HCT116 (cell line): Measurements from ENCODE around the gene TARBP1. TPM values are rescaled to one million over a fixed set of nuclear protein-coding genes. Genes with fewer than 3 reads are reported as not detected.
A peak's percentile ranks its signal among the peaks of the same experiment; 100 is the strongest.

Experiments used
- ATAC-seq: fragments of 200-7000 bp; cut with Tn5 transposase; 2 replicates; pipeline ENCODE4 v1.9.1; 2020; ENCODE audit warnings: mild to moderate bottlenecking, moderate library complexity
- BruUV-seq: library from RNA; stranded (reverse); fragments of 400-500 nt; replicated peaks from 2 replicates; lab custom pipeline; 2021; lab: Mats Ljungman, UMichigan
- CTCF ChIA-PET: fragments of 300-600 bp; sonication (Branson Sonifier 250); formaldehyde crosslinking; loops from one replicate; lab custom pipeline; 2021; ENCODE audit warnings: antibody characterized with exemption; lab: Charles Lee
- POLR2A ChIA-PET: fragments of 300-600, 350-600 bp; sonication (Branson Sonifier 250); formaldehyde crosslinking; loops from one replicate; lab custom pipeline; 2021; ENCODE audit warnings: antibody characterized with exemption; lab: Charles Lee
- RAD21 ChIA-PET, 2 experiments: fragments of 300-600 bp; sonication (Branson Sonifier 250); formaldehyde crosslinking; loops; one replicate each; lab custom pipeline; 2023; ENCODE audit warnings: low total read pairs in 2 of 2; ENCODE audit not compliant: uncharacterized antibody in 2 of 2, unreplicated experiment in 2 of 2, low non-redundant PET in 1 of 2; lab: Charles Lee
- DNase-seq: peaks from one replicate; pipeline ENCODE4 v3.0.0-alpha.2; 2010; ENCODE audit warnings: low read depth, low spot score
- H2AFZ ChIP-seq: fragments of 200-600 bp; shearing (Covaris generic), sonication (generic); 2 replicates; pipeline ENCODE4 v1.6.1; 2017; ENCODE audit warnings: low read depth, mixed run types, mixed read lengths, antibody characterized with exemption, low read length; ENCODE audit not compliant: poor library complexity, severe bottlenecking
- H3K27ac ChIP-seq: 2 replicates; pipeline ENCODE4 v1.5.1; 2012; ENCODE audit warnings: low read depth, low read length
- H3K27me3 ChIP-seq: fragments of 200-600 bp; sonication (generic); 2 replicates; pipeline ENCODE4 v1.6.1; 2016; ENCODE audit warnings: mixed run types, low read length, mixed read lengths; ENCODE audit not compliant: insufficient read depth
- H3K36me3 ChIP-seq, 2 experiments: fragments of 200-500 bp in 1 of 2; fragments of 200-600 bp in 1 of 2; sonication (Bioruptor generic) in 1 of 2; sonication (generic) in 1 of 2; 2 replicates each; pipeline versions ENCODE4 v1.5.1 to v1.6.1; 2014 to 2016; ENCODE audit warnings: low read length in 2 of 2, inconsistent platforms in 1 of 2, mixed read lengths in 1 of 2, mixed run types in 1 of 2; ENCODE audit not compliant: insufficient read depth in 2 of 2, control insufficient read depth in 1 of 2
- H3K4me1 ChIP-seq, 2 experiments: fragments of 200-600 bp in 1 of 2; sonication (generic) in 1 of 2; 2 replicates each; pipeline versions ENCODE4 v1.5.1 to v1.6.1; 2012 to 2017; ENCODE audit warnings: low read length in 2 of 2, inconsistent platforms in 1 of 2, mild to moderate bottlenecking in 1 of 2, mixed read lengths in 1 of 2, mixed run types in 1 of 2, moderate library complexity in 1 of 2; ENCODE audit not compliant: insufficient read depth in 2 of 2, control insufficient read depth in 1 of 2
- H3K4me2 ChIP-seq: fragments of 200-600 bp; sonication (generic); 2 replicates; pipeline ENCODE4 v1.6.1; 2017; ENCODE audit warnings: mixed run types, low read length, mixed read lengths
- H3K4me3 ChIP-seq, 2 experiments: fragments of 200-600 bp in 1 of 2; sonication (generic) in 1 of 2; replicated peaks in 1 of 2; 2 replicates each; pipeline ENCODE4 v1.5.1; 2011 to 2016; ENCODE audit warnings: low read length in 2 of 2, control low read depth in 1 of 2, low read depth in 1 of 2, mild to moderate bottlenecking in 1 of 2, mixed read lengths in 1 of 2, mixed run types in 1 of 2
- H3K79me2 ChIP-seq: fragments of 200-600 bp; sonication (generic); 2 replicates; pipeline ENCODE4 v1.6.1; 2017; ENCODE audit warnings: mild to moderate bottlenecking, mixed run types, low read length, moderate library complexity, mixed read lengths; ENCODE audit not compliant: insufficient read depth
- H3K9ac ChIP-seq: fragments of 200-600 bp; sonication (generic); 2 replicates; pipeline ENCODE4 v1.6.1; 2016; ENCODE audit warnings: low read length, mixed read lengths
- H3K9me2 ChIP-seq: fragments of 200-600 bp; sonication (generic), shearing (Covaris generic); 2 replicates; pipeline ENCODE4 v1.6.1; 2017; ENCODE audit warnings: mixed run types, mild to moderate bottlenecking, moderate library complexity; ENCODE audit not compliant: insufficient read depth
- H3K9me3 ChIP-seq, 2 experiments: fragments of 200-500 bp in 1 of 2; fragments of 200-600 bp in 1 of 2; sonication (Bioruptor generic) in 1 of 2; sonication (generic) in 1 of 2; 2 replicates each; pipeline ENCODE4 v1.6.1; 2014 to 2017; ENCODE audit warnings: low read length in 2 of 2, mixed read lengths in 2 of 2, inconsistent platforms in 1 of 2, low read depth in 1 of 2, mild to moderate bottlenecking in 1 of 2, mixed run types in 1 of 2, moderate library complexity in 1 of 2; ENCODE audit not compliant: control insufficient read depth in 1 of 2, insufficient read depth in 1 of 2
- H4K20me1 ChIP-seq: fragments of 200-600 bp; sonication (generic), shearing (Covaris generic); 2 replicates; pipeline ENCODE4 v1.6.1; 2017; ENCODE audit warnings: mixed run types, mild to moderate bottlenecking, moderate library complexity; ENCODE audit not compliant: insufficient read depth
- CBX3 ChIP-seq: IDR thresholded peaks from 2 replicates; pipeline ENCODE4 v1.6.1; 2012; ENCODE audit warnings: low read depth
- CEBPB ChIP-seq: IDR thresholded peaks from 2 replicates; pipeline ENCODE4 v1.6.1; 2012; ENCODE audit warnings: low read depth
- FOSL1 ChIP-seq: IDR thresholded peaks from 2 replicates; pipeline ENCODE4 v1.6.1; 2012; ENCODE audit warnings: low read depth
- JUND ChIP-seq: IDR thresholded peaks from 2 replicates; pipeline ENCODE4 v1.6.1; 2012
- SRF ChIP-seq: IDR thresholded peaks from 2 replicates; pipeline ENCODE4 v1.6.1; 2012; ENCODE audit warnings: low read depth
- YY1 ChIP-seq: IDR thresholded peaks from 2 replicates; pipeline ENCODE4 v1.6.1; 2011; ENCODE audit warnings: low read length, low read depth, moderate library complexity, mild to moderate bottlenecking; ENCODE audit not compliant: insufficient replicate concordance; ENCODE audit errors: extremely low read depth
- intact Hi-C: fragments of 100-400 bp; cut with micrococcal nuclease; formaldehyde crosslinking; loops from 2 replicates; pipeline ENCODE4 v1.10.0; 2022
- total RNA-seq: library from RNA; stranded (reverse); gene quantifications from one replicate; pipeline ENCODE4 v1.2.1, GENCODE V29; 2021; ENCODE audit not compliant: unreplicated experiment
- TF ChIP-seq, protein P1 (sequence below): IDR thresholded peaks from 2 replicates; pipeline ENCODE4 v1.6.1; 2012
- TF ChIP-seq, protein P2 (sequence below): IDR thresholded peaks from 2 replicates; pipeline ENCODE4 v1.6.1; 2011; ENCODE audit warnings: mild to moderate bottlenecking, low read length, moderate library complexity; ENCODE audit not compliant: insufficient replicate concordance; ENCODE audit errors: extremely low read depth
- TF ChIP-seq, protein P3 (sequence below), 3 experiments: fragments of 200-600 bp in 1 of 3; sonication (generic) in 1 of 3; IDR thresholded peaks in 2 of 3; conservative IDR thresholded peaks in 1 of 3; 2 replicates each; pipeline ENCODE4 v1.5.1; 2012 to 2017; ENCODE audit warnings: low read depth in 2 of 3, low read length in 2 of 3, antibody characterized with exemption in 1 of 3, borderline replicate concordance in 1 of 3, control low read depth in 1 of 3, mild to moderate bottlenecking in 1 of 3, mixed read lengths in 1 of 3, mixed run types in 1 of 3, moderate library complexity in 1 of 3; ENCODE audit not compliant: insufficient read depth in 1 of 3

TARBP1 gene
- total RNA-seq, 1 experiment from 2014 or later = 17.2 TPM

DNA sequence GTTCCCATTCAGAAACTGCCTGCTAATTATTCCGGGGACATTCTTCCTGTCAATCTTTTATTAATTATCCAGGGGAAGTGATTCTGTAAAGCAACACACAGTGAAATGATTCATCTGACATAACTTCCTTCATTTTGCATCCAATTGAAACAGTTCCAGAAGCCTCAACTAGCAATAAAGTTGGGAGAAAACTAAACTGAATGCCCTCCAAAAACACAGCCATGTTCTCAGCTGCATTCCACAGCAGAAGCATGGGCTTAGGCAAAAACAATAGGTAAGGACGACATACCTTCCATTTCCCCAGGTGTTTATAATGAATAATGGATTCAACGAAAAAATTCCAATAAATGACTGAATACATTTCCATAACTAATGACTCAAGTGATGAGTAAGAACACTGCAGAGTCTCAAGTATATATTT is 36.9 kb upstream of the TARBP1 start (continued):
- TF ChIP-seq YY1 = no peak
- TF ChIP-seq, protein P1, sequence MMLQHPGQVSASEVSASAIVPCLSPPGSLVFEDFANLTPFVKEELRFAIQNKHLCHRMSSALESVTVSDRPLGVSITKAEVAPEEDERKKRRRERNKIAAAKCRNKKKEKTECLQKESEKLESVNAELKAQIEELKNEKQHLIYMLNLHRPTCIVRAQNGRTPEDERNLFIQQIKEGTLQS = no peak
- no peak for TF ChIP-seq CEBPB
- TF ChIP-seq, protein P2, sequence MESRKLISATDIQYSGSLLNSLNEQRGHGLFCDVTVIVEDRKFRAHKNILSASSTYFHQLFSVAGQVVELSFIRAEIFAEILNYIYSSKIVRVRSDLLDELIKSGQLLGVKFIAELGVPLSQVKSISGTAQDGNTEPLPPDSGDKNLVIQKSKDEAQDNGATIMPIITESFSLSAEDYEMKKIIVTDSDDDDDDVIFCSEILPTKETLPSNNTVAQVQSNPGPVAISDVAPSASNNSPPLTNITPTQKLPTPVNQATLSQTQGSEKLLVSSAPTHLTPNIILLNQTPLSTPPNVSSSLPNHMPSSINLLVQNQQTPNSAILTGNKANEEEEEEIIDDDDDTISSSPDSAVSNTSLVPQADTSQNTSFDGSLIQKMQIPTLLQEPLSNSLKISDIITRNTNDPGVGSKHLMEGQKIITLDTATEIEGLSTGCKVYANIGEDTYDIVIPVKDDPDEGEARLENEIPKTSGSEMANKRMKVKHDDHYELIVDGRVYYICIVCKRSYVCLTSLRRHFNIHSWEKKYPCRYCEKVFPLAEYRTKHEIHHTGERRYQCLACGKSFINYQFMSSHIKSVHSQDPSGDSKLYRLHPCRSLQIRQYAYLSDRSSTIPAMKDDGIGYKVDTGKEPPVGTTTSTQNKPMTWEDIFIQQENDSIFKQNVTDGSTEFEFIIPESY = no peak
- TF ChIP-seq SRF = no peak

DNA sequence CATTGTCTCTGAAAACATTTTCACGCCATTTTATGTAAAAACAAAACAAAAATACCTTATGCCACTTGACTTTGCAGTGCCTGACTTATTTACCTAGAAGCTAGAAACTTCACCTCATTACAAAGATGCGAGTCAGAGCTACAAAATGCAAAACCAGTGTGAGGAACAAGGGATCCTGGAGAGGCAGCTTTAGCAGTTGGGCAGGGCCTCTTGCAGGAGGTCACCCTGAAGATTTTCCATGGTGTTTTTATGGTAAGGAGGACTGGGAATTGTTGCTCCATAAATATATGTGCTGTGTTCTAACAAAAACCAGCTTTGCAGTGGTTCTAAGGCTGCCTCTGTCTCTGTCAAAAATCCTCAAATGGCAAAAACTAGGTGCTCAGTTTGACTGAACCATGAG is 36.4 kb upstream of the TARBP1 start:
- Histone ChIP-seq H3K9ac (no peak overlapping the region), H3K4me2 (peak overlapping the region; percentile 55), H2AFZ (peak overlapping the region; percentile 77), H3K36me3 (no peaks in the 10 kb centered on the region), H3K4me3 (no peak overlapping the region), H3K27me3 (no peaks in the 10 kb centered on the region), H3K9me2 (no peaks in the 10 kb centered on the region), H3K27ac (no peak overlapping the region), H4K20me1 (no peaks in the 10 kb centered on the region), H3K9me3 (no peaks in the 10 kb centered on the region), H3K4me1 (peaks cover 0 to 12% of the 10 kb centered on the region in 2 experiments; a peak in 2 of 4 replicates), H3K79me2 (no peaks in the 10 kb centered on the region)
- intact Hi-C loops = no loop called here
- CTCF ChIA-PET = interaction anchor here (1.7 kb wide), 1 partner anchor 568 kb away, joined by 4 read pairs; no protein-coding TSS in a partner anchor
- TF ChIP-seq CBX3 (peak; percentile 45; the same call in 1 of the 2 replicates), FOSL1 (peak; percentile 29; the same call in 1 of the 2 replicates), SRF (no peak), JUND (peak; percentile 28; the same call in 1 of the 2 replicates)
- TF ChIP-seq, protein P3, sequence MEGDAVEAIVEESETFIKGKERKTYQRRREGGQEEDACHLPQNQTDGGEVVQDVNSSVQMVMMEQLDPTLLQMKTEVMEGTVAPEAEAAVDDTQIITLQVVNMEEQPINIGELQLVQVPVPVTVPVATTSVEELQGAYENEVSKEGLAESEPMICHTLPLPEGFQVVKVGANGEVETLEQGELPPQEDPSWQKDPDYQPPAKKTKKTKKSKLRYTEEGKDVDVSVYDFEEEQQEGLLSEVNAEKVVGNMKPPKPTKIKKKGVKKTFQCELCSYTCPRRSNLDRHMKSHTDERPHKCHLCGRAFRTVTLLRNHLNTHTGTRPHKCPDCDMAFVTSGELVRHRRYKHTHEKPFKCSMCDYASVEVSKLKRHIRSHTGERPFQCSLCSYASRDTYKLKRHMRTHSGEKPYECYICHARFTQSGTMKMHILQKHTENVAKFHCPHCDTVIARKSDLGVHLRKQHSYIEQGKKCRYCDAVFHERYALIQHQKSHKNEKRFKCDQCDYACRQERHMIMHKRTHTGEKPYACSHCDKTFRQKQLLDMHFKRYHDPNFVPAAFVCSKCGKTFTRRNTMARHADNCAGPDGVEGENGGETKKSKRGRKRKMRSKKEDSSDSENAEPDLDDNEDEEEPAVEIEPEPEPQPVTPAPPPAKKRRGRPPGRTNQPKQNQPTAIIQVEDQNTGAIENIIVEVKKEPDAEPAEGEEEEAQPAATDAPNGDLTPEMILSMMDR (IDR thresholded peaks at IDR 0.05 in 2 of 3, conservative IDR thresholded peaks at IDR 0.05 in 1 of 3; ENCODE audit: borderline replicate concordance in 1 of 3, insufficient read depth in 1 of 3, low read depth in 2 of 3, low read length in 2 of 3) = no peak
- RAD21 ChIA-PET = no interaction called here
- ATAC-seq = peak; percentile 63
- BruUV-seq = no TSS peak
- DNase-seq = no peak
- POLR2A ChIA-PET = no interaction called here
